Choroid plexus epithelial cell (primary cell): Measurements from ENCODE around the gene NPAS3.

ENCODE experiments used
- DNase-seq: peaks from one replicate; pipeline ENCODE4 v3.0.0-alpha.2; 2010; ENCODE audit warnings: low read depth
- H3K4me3 ChIP-seq: 2 replicates; pipeline ENCODE4 v1.5.1; 2011; ENCODE audit warnings: low read depth, mild to moderate bottlenecking, control low read depth, low read length, moderate library complexity
- CTCF ChIP-seq: conservative IDR thresholded peaks from 2 replicates; pipeline ENCODE4 v1.5.1; 2011; ENCODE audit warnings: low read depth, mild to moderate bottlenecking, control low read depth, inconsistent platforms, low read length, moderate library complexity

NPAS3 gene

GRCh38 chr14:33432407-33433023 lies 493.8 kb downstream of the NPAS3 start:
- peak; percentile 79 for DNase-seq
- TF ChIP-seq CTCF = peak; percentile 72
- H3K4me3 ChIP-seq = no peak overlapping the region

GRCh38 chr14:33433396-33433795 lies 494.7 kb downstream of the NPAS3 start:
- TF ChIP-seq CTCF = no peak
- no peak for DNase-seq

GRCh38 chr14:33435911-33436689 lies 497.4 kb downstream of the NPAS3 start:
- H3K4me3 ChIP-seq = no peak overlapping the region
- peak; percentile 71 for DNase-seq
- TF ChIP-seq CTCF = no peak

More at GRCh38 chr14:33433396-33433795, 494.7 kb downstream of the NPAS3 start:
- H3K4me3 ChIP-seq = no peak overlapping the region

- H3K4me3 ChIP-seq = no peak overlapping the region
- no peak for DNase-seq
- TF ChIP-seq CTCF = no peak
Observed at GRCh38 chr14:33441633-33442032, 503.0 kb downstream of the NPAS3 start.

GRCh38 chr14:33444136-33444535 lies 505.5 kb downstream of the NPAS3 start:
- no peak for TF ChIP-seq CTCF
- DNase-seq = no peak
- no peak overlapping the region for H3K4me3 ChIP-seq

- no peak overlapping the region for H3K4me3 ChIP-seq
- no peak for TF ChIP-seq CTCF
- no peak for DNase-seq
Observed at GRCh38 chr14:33449268-33449667, 510.6 kb downstream of the NPAS3 start.
